Tibial nerve (tissue), 4 donors: ENCODE results near the gene NOL4L.

Source experiments
- CTCF ChIP-seq, 5 experiments: fragments of 200-600 bp in 3 of 5; fragments of 450-650 bp in 2 of 5; sonication (generic) in 3 of 5; IDR thresholded peaks; one replicate each; pipeline ENCODE4 v1.5.1; 2016 to 2019; ENCODE audit warnings: antibody characterized with exemption in 5 of 5, mild to moderate bottlenecking in 3 of 5, moderate library complexity in 2 of 5
- EP300 ChIP-seq, 2 donors: sonication (generic); formaldehyde crosslinking; IDR thresholded peaks; one replicate each; pipeline ENCODE4 v1.6.1; 2017; ENCODE audit warnings: antibody characterized with exemption in 2 of 2, mild to moderate bottlenecking in 1 of 2
- POLR2A ChIP-seq, 2 donors: fragments of 450-650 bp; IDR thresholded peaks; one replicate each; pipeline ENCODE4 v1.6.1; 2017; ENCODE audit warnings: antibody characterized with exemption in 2 of 2, mild to moderate bottlenecking in 2 of 2, moderate library complexity in 2 of 2

- TF ChIP-seq CTCF (IDR thresholded peaks at IDR 0.05) (no peak), POLR2A (IDR thresholded peaks at IDR 0.05) (no peak), EP300 (IDR thresholded peaks at IDR 0.05) (no peak)
These were observed 48.9 kb downstream of the NOL4L start for GRCh38 chr20:32535953-32536823.
